Measurements from ENCODE around the gene HEATR5A.

DNA sequence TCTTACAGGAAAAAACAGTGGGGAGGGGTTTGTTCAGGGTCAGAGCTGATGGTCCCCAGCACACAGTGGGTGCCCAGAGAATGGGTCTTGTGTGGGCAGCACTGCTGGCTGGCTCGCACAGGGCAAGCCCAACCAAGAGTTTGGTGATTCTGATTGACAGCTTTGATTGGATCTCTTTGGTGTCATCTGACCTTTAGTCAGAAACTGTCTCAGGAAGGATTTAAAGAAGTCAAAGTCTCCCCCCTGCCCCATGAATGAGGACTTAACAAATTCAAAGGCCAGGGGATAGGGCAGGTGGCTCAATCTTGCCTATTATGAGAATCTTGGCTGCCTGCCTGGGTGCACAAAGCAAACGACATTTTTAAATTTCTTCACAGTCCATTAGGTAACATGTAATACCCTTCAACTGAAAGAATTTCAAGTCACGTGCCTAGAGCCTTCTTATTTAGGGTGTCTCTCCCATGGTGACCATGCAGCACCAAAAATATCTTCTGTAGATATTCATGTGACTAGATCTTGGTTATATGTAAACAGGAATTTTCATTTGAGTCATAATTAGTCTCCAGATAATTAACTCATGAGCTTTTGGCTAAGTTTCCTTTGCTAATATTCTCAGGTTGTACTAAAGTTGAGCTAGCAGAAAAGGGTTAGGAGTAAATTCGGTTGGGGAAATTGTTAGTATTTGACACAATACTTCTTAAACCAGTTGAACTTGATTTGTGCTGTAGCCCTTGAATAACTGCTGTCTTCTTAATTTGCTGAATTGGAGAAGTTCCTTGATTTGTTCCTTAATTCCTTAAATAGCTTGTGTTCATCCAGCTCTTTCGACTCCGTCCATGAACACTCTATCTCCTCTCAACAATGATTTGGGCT, 158.3 kb downstream of the HEATR5A start:
- TF ChIP-seq, protein P1, sequence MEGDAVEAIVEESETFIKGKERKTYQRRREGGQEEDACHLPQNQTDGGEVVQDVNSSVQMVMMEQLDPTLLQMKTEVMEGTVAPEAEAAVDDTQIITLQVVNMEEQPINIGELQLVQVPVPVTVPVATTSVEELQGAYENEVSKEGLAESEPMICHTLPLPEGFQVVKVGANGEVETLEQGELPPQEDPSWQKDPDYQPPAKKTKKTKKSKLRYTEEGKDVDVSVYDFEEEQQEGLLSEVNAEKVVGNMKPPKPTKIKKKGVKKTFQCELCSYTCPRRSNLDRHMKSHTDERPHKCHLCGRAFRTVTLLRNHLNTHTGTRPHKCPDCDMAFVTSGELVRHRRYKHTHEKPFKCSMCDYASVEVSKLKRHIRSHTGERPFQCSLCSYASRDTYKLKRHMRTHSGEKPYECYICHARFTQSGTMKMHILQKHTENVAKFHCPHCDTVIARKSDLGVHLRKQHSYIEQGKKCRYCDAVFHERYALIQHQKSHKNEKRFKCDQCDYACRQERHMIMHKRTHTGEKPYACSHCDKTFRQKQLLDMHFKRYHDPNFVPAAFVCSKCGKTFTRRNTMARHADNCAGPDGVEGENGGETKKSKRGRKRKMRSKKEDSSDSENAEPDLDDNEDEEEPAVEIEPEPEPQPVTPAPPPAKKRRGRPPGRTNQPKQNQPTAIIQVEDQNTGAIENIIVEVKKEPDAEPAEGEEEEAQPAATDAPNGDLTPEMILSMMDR (conservative IDR thresholded peaks at IDR 0.05; ENCODE audit: low read depth, low read length) = no peak
- no peak for TF ChIP-seq EZH2 (IDR thresholded peaks at IDR 0.05; ENCODE audit: borderline replicate concordance, low read depth, low read length, poor library complexity, severe bottlenecking)
